GM13977 (cell line): ENCODE measurements around the gene ERO1B.
"Not testable (repeated sequence)": the region's sequence is repeated elsewhere in the genome, so short reads cannot be mapped to it uniquely, and the experiment has no call there.

ENCODE experiments used
- DNase-seq: peaks from one replicate; pipeline ENCODE4 v3.0.0; 2012; ENCODE audit warnings: low spot score
- in situ Hi-C: fragments of 300-500 bp; cut with MboI; formaldehyde crosslinking; loops from one replicate; pipeline ENCODE4 v1.12.0; 2022; ENCODE audit warnings: low sequenced_read_pairs, low pct_unique_long_range_greater_than_20kb, mixed read lengths, inconsistent platforms; ENCODE audit not compliant: unreplicated experiment
- TF ChIP-seq, protein P1 (sequence below): IDR thresholded peaks from 2 replicates; pipeline ENCODE4 v1.5.1; 2012; ENCODE audit warnings: mild to moderate bottlenecking, control low read depth; ENCODE audit not compliant: insufficient read depth; ENCODE audit errors: extremely low read depth, missing control alignments

The ERO1B gene

DNA sequence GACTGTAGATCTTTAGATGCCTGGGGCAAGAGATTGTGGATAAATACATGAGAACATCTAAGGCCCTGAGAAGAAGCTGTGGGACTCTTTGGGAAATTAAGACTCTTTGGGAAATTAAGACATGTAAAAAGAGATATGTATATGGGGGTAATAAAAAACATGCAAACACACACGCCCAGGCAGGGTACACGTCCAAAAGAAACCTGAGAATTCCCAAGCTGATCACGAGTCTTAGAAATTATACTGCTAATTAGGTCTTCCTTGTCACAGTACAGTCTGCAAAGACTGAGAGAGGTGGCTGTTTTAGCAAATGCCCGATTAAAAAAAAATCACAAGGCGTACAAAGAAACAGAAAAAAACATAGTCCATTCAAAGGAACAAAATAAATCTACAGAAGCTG, 39.3 kb upstream of the ERO1B start:
- no peak for DNase-seq
- in situ Hi-C loops = no loop called here

DNA sequence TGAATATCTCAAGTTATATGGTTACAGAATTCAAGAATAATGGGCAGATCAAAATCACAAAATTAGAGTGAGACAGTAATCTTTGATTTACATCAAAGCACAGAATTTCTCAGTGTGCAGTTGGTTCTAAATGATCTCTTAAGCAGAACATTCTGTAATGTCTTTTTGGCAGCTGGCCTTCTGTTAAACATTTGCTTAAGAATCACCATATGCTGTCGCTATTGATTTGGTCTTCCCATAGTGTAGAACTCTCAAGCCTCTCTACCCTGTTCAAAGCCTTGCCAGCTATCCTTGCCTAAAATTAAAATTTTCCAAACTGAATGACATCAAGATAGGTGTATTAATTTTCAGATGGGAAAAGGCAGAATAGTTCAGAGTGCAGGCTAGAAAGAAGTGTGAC, 38.9 kb upstream of the ERO1B start:
- DNase-seq = no peak
- TF ChIP-seq, protein P1, sequence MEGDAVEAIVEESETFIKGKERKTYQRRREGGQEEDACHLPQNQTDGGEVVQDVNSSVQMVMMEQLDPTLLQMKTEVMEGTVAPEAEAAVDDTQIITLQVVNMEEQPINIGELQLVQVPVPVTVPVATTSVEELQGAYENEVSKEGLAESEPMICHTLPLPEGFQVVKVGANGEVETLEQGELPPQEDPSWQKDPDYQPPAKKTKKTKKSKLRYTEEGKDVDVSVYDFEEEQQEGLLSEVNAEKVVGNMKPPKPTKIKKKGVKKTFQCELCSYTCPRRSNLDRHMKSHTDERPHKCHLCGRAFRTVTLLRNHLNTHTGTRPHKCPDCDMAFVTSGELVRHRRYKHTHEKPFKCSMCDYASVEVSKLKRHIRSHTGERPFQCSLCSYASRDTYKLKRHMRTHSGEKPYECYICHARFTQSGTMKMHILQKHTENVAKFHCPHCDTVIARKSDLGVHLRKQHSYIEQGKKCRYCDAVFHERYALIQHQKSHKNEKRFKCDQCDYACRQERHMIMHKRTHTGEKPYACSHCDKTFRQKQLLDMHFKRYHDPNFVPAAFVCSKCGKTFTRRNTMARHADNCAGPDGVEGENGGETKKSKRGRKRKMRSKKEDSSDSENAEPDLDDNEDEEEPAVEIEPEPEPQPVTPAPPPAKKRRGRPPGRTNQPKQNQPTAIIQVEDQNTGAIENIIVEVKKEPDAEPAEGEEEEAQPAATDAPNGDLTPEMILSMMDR = no peak
- in situ Hi-C loops = no loop called here

More for the DNA sequence above, 39.3 kb upstream of the ERO1B start:
- TF ChIP-seq, protein P1 = no peak

DNA sequence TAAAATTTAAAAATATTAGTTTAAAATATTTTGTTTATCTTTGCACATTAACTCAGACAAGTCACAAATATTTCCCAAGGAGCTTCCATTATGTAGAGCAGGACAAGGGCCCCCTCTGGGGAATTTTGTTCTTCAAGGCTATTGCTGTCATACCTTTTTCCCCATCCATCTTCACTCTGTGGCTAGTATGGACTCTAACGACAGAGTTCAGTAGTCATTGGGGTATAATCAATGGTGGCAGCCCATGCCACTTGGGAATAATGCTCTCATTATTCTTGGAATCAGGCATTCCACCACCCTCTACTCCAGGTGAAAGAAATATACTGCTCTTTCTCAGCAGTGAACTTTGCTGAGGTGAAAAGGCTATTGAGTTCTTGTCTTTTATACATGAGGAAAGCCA, 38.5 kb upstream of the ERO1B start:
- in situ Hi-C loops = no loop called here
- TF ChIP-seq, protein P1 = no peak
- no peak for DNase-seq

DNA sequence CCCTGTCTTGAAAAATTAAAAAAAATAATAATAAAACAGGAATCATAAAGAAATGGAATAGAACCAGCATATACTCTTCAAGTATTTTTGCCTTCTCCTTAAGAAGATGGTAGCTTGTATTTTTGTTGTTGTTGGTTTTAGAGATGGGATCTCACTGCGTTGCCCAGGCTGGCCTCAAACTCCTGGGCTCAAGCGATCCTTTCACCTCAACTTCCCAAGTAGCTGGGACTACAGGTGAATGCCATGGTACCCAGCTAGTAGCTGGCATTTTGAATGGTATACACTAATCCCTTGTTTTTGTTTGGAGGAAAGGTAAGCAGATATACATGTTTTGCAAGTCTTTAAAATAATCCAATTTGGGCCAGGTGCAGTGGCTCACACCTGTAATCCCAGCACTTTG, 34.7 kb upstream of the ERO1B start:
- in situ Hi-C loops = no loop called here
- TF ChIP-seq, protein P1 = no peak
- no peak for DNase-seq

DNA sequence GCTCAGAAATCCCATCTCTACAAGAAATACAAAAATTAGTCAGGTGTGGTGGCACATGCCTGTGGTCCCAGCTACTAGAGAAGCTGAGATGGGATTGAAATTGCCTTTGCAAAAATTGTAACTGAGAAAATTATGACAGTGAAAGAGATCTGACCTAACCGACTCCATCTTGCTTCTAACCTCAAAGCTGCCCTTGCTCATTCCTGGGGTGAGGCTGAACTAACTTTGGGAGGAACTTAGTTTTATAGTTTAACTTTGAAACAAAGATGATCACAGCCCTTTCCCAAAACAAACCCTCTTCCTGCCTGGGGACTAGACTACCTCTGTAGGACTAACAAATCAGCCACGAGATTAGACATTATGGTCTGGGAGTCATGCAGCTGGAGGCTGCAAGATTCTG, 33.8 kb upstream of the ERO1B start:
- no peak for DNase-seq
- TF ChIP-seq, protein P1 = no peak
- in situ Hi-C loops = no loop called here

DNA sequence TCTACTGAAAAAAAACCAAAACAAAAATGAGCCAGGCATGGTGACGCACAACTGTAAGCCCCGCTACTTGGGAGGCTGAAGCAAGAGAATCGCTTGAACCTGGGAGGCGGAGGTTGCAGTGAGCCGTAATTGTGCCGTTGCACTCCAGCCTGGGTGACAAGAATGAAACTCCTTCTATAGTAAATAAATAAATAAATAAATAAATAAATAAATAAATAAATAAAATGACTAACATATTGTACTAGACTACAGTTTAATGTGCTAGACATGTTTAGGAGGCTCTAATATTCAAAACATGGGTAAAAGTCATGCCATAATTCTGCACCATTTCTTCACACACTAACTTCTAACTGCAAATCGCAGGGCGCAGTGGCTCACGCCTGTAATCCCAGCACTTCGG, 33.3 kb upstream of the ERO1B start:
- TF ChIP-seq, protein P1 = no peak
- in situ Hi-C loops = no loop called here
- no peak for DNase-seq

DNA sequence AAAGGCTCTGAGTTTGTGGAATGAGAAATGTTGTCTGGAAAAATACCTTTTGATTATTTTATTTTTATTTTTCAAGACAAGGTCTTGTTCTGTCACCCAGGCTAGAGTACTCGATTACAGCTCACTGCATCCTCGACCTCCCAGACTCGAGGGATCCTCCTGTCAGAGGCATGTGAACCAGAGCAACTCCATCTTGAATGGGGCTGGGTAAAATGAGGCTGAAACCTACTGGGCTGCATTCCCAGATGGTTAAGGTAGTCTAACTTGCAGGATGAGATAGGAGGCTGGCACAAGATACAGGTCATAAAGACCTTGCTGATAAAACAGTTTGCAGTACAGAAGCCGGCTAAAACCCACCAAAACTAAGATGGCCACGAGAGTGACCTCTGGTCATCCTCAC, 32.3 kb upstream of the ERO1B start:
- DNase-seq, in situ Hi-C loops: not testable (repeated sequence)

DNA sequence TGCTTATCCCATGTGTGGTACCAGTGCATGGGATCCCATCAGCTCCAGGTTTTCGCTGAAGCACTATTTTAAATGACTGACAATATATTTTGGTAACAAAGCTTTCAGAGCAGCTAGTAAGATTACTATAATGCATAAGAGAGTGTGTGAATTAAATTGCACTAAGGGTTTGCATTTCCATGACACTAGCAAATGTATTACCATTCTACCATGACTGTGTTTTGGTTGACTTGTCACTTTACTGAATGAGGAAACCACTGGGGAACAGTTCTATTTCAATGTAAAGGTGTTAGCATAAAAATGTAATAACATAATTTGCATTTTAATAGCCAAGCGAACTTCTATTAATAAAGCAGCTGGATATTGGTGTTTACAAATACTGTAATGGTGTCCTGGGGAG, 31.7 kb upstream of the ERO1B start:
- DNase-seq = no peak
- in situ Hi-C loops = no loop called here
- TF ChIP-seq, protein P1 = no peak
